NCI-H774 (cell line): ENCODE measurements around the gene NTN5.

Experiments used
- DNase-seq: peaks from one replicate; lab custom pipeline; 2025; lab: John Stamatoyannopoulos, UW

The NTN5 gene

GRCh38 chr19:48629599-48630295, 43.1 kb downstream of the NTN5 start:
- DNase-seq: no peak

DNA sequence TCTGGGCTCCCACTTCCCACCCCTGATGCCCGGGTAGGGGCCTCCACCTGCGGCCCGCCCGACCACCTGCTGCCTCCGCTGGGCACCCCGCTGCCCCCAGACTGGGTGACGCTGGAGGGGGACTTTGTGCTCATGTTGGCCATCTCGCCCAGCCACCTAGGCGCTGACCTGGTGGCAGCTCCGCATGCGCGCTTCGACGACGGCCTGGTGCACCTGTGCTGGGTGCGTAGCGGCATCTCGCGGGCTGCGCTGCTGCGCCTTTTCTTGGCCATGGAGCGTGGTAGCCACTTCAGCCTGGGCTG, 43.6 kb downstream of the NTN5 start:
- DNase-seq: no peak

DNA sequence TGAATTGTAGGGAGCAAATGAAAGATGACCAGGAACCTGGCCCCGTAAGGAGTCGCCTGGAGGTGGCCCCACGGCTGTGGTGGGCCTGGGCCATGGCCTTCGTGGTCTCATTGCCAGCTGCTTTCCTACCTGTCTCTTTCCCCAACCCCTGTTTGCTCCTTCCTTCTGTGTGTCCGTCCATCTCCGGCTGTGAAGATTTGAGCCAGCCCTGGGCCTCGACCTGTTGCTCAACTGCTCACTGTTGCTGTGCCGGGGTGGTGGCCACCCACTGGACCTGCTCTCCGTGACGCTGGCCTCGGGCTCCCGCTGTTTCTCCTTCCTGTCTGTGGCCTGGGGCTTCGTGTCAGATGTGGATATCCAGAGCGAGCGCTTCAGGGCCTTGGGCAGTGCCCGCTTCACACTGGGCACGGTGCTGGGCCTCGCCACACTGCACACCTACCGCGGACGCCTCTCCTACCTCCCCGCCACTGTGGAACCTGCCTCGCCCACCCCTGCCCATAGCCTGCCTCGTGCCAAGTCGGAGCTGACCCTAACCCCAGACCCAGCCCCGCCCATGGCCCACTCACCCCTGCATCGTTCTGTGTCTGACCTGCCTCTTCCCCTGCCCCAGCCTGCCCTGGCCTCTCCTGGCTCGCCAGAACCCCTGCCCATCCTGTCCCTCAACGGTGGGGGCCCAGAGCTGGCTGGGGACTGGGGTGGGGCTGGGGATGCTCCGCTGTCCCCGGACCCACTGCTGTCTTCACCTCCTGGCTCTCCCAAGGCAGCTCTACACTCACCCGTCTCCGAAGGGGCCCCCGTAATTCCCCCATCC, 44.1 kb downstream of the NTN5 start:
- DNase-seq: no peak

DNA sequence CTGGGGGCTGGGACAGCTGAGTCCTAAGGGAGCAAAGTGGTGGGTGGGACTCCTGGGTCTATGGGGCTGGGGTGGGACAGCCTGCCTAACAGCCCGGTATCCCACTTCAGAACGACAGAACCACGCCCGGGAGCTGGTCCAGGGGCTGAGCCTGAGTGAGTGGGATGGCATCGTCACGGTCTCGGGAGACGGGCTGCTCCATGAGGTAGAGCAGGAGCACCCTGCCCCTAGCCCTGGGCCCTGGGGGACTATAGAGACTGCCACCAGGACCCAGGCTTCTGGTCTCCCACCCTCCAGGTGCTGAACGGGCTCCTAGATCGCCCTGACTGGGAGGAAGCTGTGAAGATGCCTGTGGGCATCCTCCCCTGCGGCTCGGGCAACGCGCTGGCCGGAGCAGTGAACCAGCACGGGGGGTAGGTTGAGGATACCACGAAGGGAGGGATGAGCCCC, 44.9 kb downstream of the NTN5 start:
- DNase-seq: no peak

DNA sequence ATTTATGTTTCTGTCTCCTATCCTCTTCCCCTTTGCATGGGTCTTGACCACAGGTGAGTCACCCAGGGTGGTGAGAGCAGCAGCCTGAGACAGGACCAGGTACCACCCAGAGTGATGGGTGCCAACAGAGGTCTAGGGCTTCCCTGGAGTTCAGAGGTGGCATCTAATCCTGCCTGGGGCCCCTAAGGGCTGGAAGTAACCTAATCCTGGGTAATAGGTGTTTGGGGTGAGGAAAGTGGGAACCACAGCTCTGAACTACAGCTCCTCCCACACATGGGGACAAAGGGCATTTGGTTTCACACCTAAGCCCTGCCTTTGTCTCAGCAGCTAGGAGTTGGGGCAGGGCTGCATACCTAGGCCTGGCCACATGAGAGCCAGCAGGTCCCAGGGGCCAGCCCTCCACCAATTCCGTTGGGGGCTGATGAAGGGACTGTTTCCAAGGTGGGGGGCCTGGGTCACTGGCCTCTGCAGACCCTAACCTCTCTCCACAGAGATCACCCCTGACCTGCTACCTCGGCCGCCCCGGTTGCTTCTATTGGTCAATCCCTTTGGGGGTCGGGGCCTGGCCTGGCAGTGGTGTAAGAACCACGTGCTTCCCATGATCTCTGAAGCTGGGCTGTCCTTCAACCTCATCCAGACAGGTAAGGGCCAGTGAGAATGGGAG, 45.5 kb downstream of the NTN5 start:
- DNase-seq: no peak

DNA sequence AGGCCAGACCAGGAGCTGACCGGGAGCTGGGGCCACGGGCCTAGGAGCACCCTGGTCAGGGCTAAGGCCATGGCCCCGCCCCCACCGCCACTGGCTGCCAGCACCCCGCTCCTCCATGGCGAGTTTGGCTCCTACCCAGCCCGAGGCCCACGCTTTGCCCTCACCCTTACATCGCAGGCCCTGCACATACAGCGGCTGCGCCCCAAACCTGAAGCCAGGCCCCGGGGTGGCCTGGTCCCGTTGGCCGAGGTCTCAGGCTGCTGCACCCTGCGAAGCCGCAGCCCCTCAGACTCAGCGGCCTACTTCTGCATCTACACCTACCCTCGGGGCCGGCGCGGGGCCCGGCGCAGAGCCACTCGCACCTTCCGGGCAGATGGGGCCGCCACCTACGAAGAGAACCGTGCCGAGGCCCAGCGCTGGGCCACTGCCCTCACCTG, 46.9 kb downstream of the NTN5 start:
- DNase-seq: no peak

DNA sequence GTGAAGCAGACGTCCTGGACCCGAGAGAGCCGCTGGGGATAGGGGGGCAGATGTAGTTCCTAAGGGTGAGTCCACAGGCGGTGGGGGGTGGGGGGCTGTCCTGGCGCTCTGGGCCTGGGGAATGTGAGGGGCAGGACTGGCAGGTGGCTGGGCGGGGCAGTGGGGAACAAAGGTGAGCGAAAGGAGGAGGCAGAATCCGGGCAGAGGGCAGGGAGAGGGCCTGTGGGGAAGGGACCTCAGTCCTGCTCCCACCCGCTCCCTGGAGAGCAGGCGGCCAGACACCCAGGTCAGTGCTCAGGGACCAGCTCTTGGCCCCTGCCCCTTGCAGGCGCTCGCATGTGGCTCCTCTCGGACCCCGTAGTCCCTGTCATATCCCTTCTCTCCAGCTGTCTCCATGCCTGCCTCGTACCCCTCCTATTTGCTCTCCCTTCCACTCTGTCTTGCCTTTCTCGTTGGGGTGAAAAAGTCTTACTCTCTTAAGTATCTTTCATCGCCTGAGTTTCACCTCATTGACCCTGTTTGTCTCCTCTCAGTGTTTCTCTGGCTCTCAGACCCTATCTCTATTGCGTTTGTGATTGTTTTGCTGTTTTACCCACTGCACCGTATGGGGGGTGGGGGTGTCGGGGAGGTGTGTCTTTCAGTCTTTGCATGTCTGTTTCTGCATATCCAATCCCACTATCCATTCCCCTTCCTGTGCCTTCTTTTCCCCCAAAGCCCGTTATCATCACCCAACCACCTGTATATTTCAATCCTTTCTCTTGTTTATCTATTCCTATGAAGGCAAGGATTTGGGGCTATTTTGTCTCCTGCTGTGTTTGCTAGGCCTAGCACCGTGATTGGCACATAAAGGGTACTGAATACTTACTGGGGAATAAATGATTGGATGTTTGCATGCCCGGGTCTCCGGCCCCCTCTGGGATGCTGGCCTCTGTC, 47.8 kb downstream of the NTN5 start:
- no peak for DNase-seq

DNA sequence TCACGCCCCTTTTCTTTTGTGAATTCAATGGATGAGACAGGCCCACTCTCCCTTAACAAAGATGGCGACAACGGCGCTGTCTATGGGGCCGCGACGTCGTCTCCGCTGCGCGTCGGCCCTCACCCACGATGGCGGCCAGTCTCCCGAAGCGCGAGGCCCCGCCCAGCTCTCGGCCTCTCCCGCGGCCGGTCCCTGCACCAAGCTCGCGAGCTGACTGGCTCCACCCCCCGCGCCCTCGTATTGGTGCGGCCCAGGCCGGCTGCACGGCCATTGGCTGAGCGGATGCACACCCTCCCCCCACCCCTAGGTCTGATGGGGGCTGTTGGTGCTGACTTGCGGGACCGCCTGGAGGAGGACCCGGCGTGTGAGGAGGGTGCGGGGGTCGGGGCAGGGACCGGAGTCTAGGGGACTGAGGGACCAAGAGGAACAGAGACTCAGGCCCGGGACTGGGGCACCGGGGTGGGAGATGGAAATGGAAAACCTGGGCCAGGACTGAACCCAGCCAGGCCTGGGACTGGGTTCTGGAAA, 48.7 kb downstream of the NTN5 start:
- peak; percentile 98 for DNase-seq

- no peak for DNase-seq
These were observed 49.2 kb downstream of the NTN5 start for GRCh38 chr19:48623556-48624066.

DNA sequence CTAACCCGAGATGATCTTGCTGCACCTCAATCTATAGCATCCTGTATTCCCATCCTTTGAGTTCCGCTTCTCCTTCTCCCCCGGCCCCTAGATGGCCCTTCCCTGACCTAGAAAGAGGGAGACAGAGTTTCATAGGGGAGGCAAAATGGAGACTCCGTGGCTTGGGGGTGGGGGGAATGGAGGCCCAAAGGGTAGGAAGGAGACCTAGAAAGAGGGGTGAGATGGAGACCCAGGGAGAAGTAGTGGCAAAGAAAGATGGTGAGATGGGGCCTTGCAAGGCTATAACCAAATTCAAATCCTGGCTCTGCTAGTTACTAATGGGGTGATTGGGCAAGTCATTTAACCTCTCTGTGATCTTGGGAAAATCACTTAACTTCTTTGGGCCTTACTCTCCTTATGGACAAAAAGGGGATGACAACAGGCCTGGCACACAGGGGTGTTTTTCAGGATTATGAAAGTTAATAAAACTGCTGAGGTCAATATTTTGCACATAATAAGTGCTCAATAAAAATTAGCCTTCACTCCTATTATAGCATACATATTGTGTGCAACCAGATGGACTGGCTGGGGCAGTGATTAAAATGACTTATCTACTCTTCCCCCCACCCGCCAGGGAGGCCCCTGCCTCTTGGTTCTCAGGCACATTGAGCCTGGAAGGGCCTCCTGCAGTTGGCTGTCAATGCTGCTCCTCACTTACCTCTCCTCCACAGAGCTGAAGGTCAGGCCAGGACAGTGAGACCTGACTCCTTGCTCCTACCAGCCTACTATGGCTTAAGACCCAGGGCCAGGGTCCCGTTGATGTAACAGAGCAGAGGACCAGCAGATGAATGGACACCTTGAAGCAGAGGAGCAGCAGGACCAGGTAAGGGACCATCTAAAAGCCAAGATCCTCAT, 52.9 kb downstream of the NTN5 start:
- no peak for DNase-seq

DNA sequence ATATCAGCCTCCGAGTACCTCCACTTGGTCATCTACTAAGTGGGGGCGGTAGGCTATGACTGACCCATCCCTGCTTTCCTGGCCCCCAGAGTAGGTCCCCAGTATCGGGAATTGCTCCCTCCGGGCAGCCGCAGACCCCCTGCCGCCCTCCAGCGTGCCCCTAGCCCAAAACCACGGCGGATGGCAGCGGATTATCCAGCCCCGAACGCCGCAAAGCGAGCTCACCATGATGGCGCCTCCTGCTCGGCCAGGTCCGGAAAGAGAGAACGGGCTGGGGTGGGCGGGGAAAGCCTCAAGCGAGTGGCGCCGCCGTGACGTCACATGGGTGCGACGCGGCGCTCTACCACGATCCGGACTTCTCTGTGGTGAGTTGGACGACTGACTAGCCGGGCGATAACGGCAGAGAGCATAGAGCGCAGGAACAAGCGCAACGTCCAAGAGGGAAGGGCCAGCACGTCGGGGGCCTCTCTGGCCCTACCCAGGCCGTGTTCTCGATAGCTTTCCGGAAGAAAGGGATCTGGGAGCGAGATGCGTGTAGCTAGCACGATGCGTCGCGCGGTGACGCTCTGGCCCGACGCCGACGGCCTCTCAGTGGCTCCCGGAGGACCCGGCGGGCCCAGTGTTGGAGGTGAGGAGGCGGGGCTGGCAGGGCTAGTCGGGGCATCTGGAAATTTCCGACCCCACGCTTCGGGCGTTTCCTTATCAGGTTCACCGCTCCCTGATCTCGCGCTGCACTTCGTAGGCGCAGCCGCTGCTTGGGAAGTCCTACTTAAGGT, 53.7 kb downstream of the NTN5 start, which contains the start of the genes RPL18 and SPHK2:
RPL18 (minus strand) TSS at position 263 of the 776 bp plus-strand sequence; CDS start at position 228, 35 bp downstream.
SPHK2 (plus strand) TSS at position 591 of the 776 bp plus-strand sequence. CDS start 1,009 bp downstream, outside the sequence.
- DNase-seq: peak; percentile 99

DNA sequence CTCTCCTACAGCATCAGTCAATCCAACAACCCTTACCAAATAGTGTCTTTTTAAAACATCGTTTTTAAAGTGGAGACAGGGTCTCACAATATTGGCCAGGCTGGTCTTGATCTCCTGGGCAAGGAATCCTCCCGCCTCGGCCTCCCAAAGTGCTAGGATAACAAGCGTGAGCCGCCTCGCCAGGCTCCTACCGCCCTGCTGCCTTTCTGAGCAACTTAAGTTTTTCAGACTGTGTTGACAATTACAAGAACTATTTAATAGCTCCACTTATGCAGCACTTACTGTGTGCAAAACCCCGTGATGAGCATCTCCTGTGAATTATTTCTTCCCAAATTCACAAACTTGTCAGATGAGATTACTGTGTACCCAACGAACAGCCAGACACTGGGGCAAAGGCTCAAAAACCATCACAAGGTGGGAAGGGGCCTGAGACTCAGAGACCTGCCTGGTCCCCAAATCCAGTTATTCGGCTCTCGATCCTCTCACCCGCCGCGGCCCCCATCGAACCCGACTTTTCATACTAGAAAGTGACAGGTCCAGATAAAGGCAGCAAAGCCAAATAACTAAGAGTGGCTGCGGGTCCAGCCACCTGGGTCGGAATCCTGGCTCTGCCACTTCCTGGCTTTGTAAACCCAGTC, 54.4 kb downstream of the NTN5 start:
- DNase-seq: no peak

- DNase-seq: no peak
These were observed 55.5 kb downstream of the NTN5 start for GRCh38 chr19:48617146-48617937.

GRCh38 chr19:48616491-48617056, 56.2 kb downstream of the NTN5 start:
- no peak for DNase-seq

DNA sequence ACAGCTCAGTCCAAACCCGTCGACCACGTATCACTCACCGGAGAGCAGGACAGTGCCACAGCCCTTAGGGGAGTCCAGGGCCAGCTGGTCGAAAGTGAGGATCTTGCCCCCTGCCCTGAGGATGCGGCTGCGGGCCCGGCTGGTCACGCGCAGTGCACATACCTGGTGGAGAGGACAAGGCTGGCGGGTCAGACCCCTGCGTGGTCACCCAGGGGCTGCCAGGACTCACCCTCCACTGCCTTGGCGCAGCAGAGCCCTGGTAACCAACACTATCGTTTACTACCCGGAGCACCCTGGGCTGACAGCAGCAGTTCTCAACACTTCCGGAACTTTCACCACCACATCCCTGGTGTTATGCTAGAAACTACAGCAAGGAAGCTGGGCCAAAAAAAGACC, 56.8 kb downstream of the NTN5 start:
- DNase-seq: no peak

DNA sequence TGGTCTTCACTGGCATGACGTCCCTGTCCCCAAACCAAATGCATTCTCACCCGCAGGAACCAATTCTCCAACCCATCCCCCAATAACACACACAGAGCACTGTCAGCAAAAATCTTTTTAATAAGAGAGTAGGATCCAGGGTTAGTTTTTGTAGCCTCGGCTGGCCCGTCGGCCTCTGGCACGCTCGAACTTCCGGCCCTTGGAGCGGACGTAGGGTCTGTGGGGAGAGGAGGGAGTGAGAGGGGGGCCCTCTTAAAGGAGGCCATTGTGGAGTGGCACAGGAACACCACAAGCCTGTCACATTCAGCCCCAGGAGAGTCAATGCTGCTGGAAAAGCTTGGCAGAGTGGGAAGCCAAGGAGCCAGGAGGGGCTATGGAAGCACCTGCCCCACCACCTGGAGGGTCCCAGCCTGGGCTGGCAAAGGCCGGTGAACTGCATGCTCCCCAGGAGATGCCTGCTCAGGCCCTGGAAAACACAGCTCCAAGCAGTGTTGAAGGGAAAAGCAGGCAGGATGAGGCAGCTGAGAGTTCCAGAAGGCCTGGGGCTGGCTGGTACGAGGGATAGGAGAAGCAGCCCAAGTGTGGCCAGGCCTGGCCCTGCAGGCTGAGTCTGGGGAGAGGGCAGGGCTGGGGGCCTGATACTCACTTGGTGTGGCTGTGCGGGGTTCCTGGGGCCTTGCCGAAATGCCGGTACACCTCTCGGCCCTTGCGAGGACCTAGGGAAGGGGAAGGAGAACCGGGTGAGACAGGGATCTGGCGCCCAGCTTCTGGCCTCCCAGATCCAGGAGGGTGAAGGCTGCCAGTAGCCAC, 57.4 kb downstream of the NTN5 start:
- DNase-seq: no peak
